AG04449 (cell line): Measurements from ENCODE around the gene PRKAR2B.

Experiments
- CTCF ChIA-PET: fragments of 350-600 bp; formaldehyde crosslinking; extraction: SDS; loops from one replicate; lab custom pipeline; 2021; ENCODE audit warnings: antibody characterized with exemption; lab: Yijun Ruan, JAX
- POLR2A ChIA-PET: fragments of 400-600, 350-600 bp; formaldehyde crosslinking; extraction: SDS; loops from one replicate; lab custom pipeline; 2020; ENCODE audit warnings: antibody characterized with exemption, inconsistent platforms; lab: Yijun Ruan, JAX
- DNase-seq: peaks from one replicate; pipeline ENCODE4 v3.0.0-alpha.2; 2010; ENCODE audit warnings: low read depth, low spot score
- H3K4me3 ChIP-seq: 2 replicates; pipeline ENCODE4 v1.5.1; 2011; ENCODE audit warnings: low read depth, mild to moderate bottlenecking, control low read depth, low read length
- TF ChIP-seq, protein P1 (sequence below): IDR thresholded peaks from one replicate; pipeline ENCODE4 v1.5.1; 2011; ENCODE audit warnings: mild to moderate bottlenecking, moderate library complexity, low read length, control low read depth, inconsistent platforms; ENCODE audit not compliant: insufficient read depth; ENCODE audit errors: missing control alignments

Gene PRKAR2B

GRCh38 chr7:107071129-107071528 lies 26.6 kb downstream of the PRKAR2B start:
- DNase-seq = no peak
- H3K4me3 ChIP-seq = no peak overlapping the region
- POLR2A ChIA-PET = no interaction called here
- CTCF ChIA-PET = no interaction called here
- TF ChIP-seq, protein P1, sequence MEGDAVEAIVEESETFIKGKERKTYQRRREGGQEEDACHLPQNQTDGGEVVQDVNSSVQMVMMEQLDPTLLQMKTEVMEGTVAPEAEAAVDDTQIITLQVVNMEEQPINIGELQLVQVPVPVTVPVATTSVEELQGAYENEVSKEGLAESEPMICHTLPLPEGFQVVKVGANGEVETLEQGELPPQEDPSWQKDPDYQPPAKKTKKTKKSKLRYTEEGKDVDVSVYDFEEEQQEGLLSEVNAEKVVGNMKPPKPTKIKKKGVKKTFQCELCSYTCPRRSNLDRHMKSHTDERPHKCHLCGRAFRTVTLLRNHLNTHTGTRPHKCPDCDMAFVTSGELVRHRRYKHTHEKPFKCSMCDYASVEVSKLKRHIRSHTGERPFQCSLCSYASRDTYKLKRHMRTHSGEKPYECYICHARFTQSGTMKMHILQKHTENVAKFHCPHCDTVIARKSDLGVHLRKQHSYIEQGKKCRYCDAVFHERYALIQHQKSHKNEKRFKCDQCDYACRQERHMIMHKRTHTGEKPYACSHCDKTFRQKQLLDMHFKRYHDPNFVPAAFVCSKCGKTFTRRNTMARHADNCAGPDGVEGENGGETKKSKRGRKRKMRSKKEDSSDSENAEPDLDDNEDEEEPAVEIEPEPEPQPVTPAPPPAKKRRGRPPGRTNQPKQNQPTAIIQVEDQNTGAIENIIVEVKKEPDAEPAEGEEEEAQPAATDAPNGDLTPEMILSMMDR = no peak

DNA sequence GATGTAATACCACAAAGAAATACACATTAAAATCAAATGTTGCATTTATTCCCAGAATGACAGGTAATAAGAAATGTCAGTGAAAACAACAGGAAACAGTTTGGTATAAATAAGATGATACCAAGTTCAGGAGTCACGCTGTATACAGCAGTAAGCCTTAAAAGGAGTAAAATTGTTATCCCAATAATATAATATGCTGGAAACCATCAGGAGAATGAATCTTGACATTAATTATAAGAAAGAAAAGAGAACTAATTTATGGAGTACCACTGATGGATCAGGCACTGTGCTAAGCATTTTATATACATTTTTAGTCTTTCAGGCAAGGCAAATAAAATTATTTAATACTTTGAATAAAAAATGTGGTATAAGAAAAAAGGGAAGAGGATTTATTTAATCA lies 27.6 kb downstream of the PRKAR2B start:
- ChIA-PET CTCF (no interaction called here), POLR2A (no interaction called here)
- H3K4me3 ChIP-seq = no peak overlapping the region
- DNase-seq = no peak
- TF ChIP-seq, protein P1 = no peak

- ChIA-PET CTCF (no interaction called here), POLR2A (no interaction called here)
- TF ChIP-seq, protein P1 = no peak
- no peak for DNase-seq
- H3K4me3 ChIP-seq = no peak overlapping the region
These were observed 31.5 kb downstream of the PRKAR2B start for GRCh38 chr7:107075863-107076574.

GRCh38 chr7:107076781-107077698 lies 32.5 kb downstream of the PRKAR2B start:
- H3K4me3 ChIP-seq = no peak overlapping the region
- POLR2A ChIA-PET = no interaction called here

DNA sequence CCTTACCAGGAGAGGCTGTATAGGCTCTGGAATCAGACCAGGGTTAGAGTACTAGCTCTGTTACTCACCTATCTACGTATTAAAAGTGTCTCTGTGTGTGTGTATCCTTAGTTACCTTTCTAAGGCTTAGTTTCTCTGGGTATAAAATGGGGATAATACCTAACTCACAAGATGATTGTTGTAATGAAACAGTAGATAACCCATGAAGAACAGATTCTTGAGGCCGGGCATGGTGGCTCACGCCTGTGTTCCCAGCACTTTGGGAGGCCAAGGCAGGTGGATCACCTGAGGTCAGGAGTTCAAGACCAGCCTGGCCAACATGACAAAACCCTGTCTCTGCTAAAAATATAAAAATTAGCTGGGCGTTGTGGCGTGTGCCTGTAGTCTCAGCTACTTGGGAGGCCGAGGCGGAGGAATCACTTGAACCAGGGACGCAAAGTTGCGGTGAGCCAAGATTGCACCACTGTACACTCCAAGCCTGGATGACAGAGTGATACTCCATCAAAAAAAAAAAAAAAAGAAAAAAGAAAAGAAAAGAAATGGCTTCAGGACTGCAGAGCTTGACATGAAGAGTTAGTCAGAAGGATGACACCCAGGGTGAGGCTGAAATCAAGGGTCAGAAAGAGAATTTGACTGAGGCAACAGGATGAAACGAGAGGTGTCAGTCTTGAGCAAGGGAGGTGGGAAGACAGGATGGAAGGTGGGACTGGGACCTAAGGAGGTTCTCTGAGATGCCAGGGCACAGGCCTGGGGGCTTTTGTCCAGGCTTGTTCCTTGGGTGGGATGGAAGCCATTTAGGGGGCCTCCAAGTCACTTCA lies 33.4 kb downstream of the PRKAR2B start:
- CTCF ChIA-PET = interaction anchor here (1.5 to 2.0 kb wide), 2 partner anchors 9 to 72 kb away, joined by 3 to 5 read pairs; no protein-coding TSS in a partner anchor
- POLR2A ChIA-PET = no interaction called here
- DNase-seq = no peak
- TF ChIP-seq, protein P1 = no peak
- no peak overlapping the region for H3K4me3 ChIP-seq

More at GRCh38 chr7:107076781-107077698, 32.5 kb downstream of the PRKAR2B start:
- CTCF ChIA-PET = no interaction called here
- no peak for DNase-seq
- TF ChIP-seq, protein P1 = no peak
